ENCODE results near the gene NXF1.
"Not testable (repeated sequence)": the region's sequence is repeated elsewhere in the genome, so short reads cannot be mapped to it uniquely, and the experiment has no call there.

The NXF1 gene

DNA sequence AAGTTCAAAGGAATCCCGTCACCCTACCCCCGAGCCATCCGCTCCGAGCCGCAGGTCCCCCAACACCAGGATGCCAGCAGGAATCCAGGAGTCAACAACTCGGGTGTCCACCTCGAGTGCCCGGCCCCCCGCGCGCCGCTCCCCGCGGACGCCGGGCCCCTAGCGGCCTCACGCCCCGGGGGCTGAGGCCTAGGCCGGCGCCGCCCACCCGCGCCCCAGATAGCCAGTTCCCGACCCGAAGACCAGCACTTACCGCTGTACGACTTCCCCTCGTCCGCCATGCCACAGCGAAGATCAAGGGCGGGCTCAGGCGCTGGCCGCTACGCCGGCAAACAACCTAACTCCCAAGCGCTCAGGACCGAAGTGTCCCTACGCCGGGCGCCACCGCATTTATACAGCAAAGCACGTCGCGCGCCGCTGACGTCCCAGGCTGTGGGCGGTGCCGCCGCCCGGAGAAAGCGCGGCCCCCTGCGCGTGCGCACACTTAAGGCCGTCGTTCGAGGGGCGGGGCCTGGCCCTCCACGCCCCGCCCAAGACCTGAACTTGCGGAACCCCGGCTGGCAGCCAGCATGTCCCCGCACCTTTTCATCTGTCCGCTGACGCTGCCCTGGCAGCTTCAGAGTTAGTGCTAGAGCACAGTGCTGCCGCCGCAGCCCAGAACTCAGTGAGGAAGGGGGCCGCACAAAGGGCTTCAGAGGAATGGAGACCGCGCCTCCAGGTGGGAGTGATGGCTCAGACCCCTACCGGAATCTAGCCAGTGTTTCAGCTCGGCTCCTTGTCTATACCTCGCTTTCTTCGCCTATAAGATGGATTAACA is at the start of gene NXF1:
Gene NXF1 (minus strand): TSS at position 365 of the 817 bp plus-strand sequence. CDS start 84 bp downstream, at position 281.
- intact Hi-C loops (cut with DNase I), result loop anchor here (2.0 kb wide), 1 partner anchor 50 kb away; the partner anchor contains the start of gene ZBTB3
- peak; percentile 92 to 99 (median 94) for DNase-seq

DNA sequence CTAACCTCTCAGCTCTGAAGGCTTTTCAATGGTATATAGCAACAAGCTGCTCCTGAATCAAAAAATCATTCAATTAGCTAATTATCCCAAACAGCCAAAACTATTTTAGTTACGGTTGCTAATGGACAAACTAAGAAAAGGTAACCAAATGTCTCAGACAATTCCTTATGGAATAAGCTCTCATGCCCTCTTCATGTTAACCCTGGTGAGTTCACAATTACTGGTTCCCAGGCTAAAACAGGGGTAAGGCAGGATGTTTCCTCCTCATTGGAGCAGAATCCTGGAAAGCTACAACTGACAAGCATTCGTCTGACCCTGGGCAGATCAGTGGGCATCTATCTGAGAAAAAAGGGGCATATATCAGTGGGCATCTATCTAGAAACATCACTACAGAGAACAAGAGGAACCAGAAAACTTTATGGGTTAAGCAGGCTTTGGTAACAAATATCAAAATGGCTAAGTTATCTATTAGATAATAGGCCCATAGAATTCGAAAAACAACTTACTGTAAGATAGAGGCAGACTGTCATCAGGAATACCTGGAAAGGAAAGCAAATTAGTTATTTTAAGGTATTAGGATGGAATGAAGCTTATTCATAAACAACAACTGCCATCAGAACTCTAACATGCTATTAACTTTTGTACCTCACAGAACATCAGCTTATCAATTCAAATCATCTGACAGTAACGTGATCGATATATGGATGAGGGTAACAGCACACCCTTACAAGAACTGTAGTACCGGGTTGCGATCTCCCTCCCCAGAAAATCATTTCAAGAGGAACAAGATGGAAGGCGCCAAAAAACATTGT is 49.0 kb upstream of the NXF1 start:
- peak in 1 of 10 donors; percentile 15 for DNase-seq
- intact Hi-C loops (cut with DNase I), result no loop called here

- peak in 1 of 10 donors; percentile 0 for DNase-seq
- intact Hi-C loops (cut with DNase I), result no loop called here
Measured at GRCh38 chr11:62853279-62853965, 48.2 kb upstream of the NXF1 start.

GRCh38 chr11:62852523-62853188 is 47.4 kb upstream of the NXF1 start:
- DNase-seq, result no peak
- intact Hi-C loops (cut with DNase I), result no loop called here

GRCh38 chr11:62851807-62852522 is 46.7 kb upstream of the NXF1 start:
- intact Hi-C loops (cut with DNase I), result no loop called here
- DNase-seq, result no peak

DNA sequence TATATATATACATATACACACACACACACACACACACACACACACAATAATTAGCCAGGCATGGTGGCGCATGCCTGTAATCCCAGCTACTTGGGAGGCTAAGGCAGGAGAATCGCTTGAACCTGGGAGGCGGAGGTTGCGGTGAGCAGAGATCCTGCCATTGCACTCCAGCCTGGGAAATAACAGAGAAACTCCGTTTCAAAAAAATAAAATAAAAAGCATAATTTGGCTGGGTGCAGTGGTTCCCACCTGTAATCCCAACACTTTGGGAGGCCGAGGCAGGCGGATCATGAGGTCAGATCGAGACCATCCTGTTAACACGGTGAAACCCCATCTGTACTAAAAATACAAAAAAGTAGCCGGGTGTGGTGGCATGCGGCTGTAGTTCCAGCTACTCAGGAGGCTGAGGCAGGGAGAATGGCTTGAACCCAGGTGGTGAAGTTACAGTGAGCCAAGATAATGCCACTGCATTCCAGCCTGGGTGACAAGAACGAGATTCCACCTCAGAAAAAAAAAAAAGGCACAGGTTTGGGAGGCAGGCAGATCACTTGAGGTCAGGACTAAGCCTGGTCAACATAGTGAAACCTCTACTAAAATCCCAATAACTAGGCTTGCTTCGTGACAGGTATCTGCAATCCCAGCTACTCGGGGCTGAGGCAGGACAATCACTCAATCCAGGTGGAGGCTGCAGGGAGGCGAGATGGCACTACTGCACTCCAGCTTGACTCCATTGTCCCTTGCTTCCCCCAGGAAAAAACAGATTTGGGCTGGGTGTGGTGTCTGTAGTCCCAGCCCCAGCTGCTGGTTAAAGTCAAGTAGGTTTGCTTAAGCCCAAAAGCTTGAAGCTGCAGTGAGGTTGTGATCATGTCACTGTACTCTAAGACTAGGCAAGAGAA is 45.9 kb upstream of the NXF1 start:
- intact Hi-C loops (cut with DNase I), result no loop called here
- DNase-seq, result no peak

- DNase-seq, result no peak
Measured at GRCh38 chr11:62847767-62848314, 42.6 kb upstream of the NXF1 start.

GRCh38 chr11:62846177-62846576 is 40.9 kb upstream of the NXF1 start:
- DNase-seq, result no peak
- intact Hi-C loops (cut with DNase I), result no loop called here

More at GRCh38 chr11:62847767-62848314, 42.6 kb upstream of the NXF1 start:
- intact Hi-C loops (cut with DNase I), result no loop called here

DNA sequence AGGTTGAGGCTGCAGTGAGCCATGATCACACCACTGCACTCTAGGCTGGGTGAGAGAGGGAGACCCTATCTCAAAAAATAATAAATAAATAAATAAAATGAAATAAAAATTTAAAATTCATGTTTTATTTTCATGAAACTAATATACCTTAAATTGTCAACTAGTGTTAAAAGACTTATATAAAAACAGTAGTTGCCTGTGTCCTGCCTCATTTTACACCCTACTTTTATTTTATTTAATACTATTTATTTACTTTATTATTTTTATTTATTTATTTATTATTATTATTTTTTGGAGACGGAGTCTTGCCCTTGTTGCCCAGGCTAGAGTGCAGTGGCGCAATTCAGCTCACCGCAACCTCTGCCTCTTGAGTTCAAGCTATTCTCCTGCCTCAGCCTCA is 38.9 kb upstream of the NXF1 start:
- no peak for DNase-seq
- intact Hi-C loops (cut with DNase I), result loop anchor here (5.0 kb wide), 1 partner anchor 57 kb away; the partner anchor contains the start of gene TMEM179B

- DNase-seq, result no peak
- intact Hi-C loops (cut with DNase I), result loop anchor here (5.0 kb wide), 1 partner anchor 56 kb away; the partner anchor contains the start of gene TMEM179B
Measured at GRCh38 chr11:62843466-62843865, 38.2 kb upstream of the NXF1 start.

DNA sequence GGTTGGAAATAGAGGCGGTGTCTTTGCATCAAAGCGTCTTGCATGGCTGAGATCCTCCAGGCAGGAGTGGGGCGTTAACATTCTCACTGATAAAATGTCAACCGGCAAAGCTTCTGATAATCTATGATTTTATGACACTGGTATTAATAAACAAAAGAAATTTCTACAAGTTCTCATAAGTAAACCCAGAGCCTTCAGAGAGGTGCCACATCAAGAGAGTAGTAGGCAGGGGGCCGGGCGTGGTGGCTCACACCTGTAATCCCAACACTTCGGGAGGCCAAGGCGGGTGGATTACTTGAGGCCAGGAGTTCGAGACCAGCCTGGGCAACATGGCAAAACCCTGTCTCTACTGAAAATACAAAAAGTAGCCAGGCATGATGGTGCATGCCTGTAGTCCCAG is 37.7 kb upstream of the NXF1 start:
- intact Hi-C loops (cut with DNase I), result loop anchor here (1.0 to 5.0 kb wide), 2 partner anchors 12 to 56 kb away; partner anchors contain the start of gene TMEM179B
- not testable (repeated sequence) for DNase-seq

GRCh38 chr11:62842171-62842741 is 37.0 kb upstream of the NXF1 start:
- intact Hi-C loops (cut with DNase I), result loop anchor here (1.0 to 5.0 kb wide), 2 partner anchors 13 to 55 kb away; partner anchors contain the start of gene TMEM179B
- peak in 4 of 10 donors; percentile 11 to 70 (median 23) for DNase-seq

DNA sequence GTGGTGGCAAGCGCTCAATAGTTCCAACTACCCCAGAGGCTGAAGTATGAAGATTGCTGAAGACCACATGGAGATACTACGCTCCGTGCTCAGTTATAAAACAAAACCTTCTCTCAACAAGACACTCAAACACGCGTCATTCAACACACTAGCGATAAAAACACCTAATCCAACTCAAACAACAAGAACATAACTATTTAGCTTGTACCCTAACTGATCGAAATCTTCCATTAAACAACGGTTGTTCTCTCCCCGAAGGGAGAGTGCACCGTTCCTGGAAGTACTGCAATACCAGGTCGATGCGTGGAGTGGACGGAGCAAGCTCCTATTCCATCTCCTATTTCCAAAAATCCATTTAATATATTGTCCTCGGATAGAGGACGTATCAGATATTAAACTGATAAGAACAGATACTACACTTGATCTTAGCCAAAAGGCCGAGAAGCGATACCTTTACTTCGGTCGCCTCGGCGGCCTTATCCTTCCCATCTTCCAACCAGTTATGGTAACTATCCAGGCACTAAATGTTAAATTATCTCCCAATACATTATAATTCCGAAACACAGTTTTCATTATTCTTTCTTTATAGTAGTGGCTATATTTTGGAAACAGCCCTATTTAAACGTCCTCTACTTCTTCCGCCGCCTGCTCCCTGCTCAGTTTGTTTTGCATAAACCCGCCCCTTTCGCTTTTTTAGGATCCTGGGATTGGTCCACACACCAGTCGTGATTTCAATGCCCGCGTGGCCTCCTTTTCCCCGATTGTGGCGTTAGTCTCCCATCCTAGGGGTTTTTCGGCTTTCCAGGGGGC is 36.3 kb upstream of the NXF1 start:
- intact Hi-C loops (cut with DNase I), result loop anchor here (1.0 to 5.0 kb wide), 2 partner anchors 14 to 54 kb away; partner anchors contain the start of gene TMEM179B

DNA sequence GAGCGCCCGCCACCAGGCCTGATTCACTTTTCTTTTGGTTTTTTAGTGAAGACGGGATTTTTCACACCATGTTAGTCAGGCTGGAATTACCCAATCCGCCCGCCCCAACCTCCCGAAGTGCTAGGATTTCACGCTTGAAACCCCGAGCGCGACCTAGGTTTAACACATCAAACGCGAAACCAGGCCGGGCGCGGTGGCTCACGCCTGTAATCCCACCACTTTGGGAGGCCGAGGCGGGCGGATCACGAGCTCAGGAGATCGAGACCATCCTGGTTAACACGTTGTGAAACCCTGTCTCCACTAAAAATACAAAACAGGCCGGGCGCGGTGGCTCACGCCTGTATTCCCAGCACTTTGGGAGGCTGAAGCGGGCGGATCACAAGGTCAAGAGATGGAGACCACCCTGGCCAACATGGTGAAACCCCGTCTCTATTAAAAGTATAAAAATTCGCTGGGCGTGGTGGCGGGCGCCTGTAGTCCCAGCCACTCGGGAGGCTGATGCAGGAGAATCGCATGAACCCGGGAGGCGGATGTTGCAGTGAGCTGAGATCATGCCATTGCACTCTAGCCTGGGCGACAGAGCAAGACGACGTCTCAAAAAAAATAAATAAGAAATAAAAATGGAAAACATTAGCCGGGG is 35.6 kb upstream of the NXF1 start:
- intact Hi-C loops (cut with DNase I), result loop anchor here (5.0 kb wide), 1 partner anchor 54 kb away; the partner anchor contains the start of gene TMEM179B
- DNase-seq, result peak in 9 of 10 donors; percentile 20 to 90 (median 43)

More for the DNA sequence above, 36.3 kb upstream of the NXF1 start:
- DNase-seq, result peak; percentile 67 to 97 (median 82)

GRCh38 chr11:62839050-62839945 is 34.1 kb upstream of the NXF1 start, which contains the start of gene WDR74:
Gene WDR74 (minus strand): TSS chr11:62839590. CDS start chr11:62839570, 20 bp downstream.
- intact Hi-C loops (cut with DNase I), result loop anchor here (1.0 to 10.0 kb wide), 2 partner anchors 17 to 114 kb away; partner anchors contain the start of genes HNRNPUL2 and TTC9C
- DNase-seq, result peak; percentile 92 to 99 (median 94)
